Subcutaneous adipose tissue (tissue), 4 donors: ENCODE data around the gene NPHP4. TPM values are rescaled to one million over a fixed set of nuclear protein-coding genes. Genes with fewer than 3 reads are reported as not detected.

ENCODE experiments used
- total RNA-seq, 4 donors: library from RNA; depleted of rRNA; stranded (reverse); fragments of >200 nt; gene quantifications; one replicate each; pipeline ENCODE4 v1.1.0, GENCODE V29; 2016
- TF ChIP-seq, protein P1 (sequence below): fragments of 450-650 bp; IDR thresholded peaks from one replicate; pipeline ENCODE4 v1.5.1; 2016; ENCODE audit warnings: low read depth, mild to moderate bottlenecking, control low read depth, antibody characterized with exemption, moderate library complexity

Gene NPHP4
- total RNA-seq, 4 donors from 2014 or later = 7.3 to 11.9 (median 9.5) TPM

GRCh38 chr1:5881526-5882222 lies 110.6 kb downstream of the NPHP4 start:
- TF ChIP-seq, protein P1, sequence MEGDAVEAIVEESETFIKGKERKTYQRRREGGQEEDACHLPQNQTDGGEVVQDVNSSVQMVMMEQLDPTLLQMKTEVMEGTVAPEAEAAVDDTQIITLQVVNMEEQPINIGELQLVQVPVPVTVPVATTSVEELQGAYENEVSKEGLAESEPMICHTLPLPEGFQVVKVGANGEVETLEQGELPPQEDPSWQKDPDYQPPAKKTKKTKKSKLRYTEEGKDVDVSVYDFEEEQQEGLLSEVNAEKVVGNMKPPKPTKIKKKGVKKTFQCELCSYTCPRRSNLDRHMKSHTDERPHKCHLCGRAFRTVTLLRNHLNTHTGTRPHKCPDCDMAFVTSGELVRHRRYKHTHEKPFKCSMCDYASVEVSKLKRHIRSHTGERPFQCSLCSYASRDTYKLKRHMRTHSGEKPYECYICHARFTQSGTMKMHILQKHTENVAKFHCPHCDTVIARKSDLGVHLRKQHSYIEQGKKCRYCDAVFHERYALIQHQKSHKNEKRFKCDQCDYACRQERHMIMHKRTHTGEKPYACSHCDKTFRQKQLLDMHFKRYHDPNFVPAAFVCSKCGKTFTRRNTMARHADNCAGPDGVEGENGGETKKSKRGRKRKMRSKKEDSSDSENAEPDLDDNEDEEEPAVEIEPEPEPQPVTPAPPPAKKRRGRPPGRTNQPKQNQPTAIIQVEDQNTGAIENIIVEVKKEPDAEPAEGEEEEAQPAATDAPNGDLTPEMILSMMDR = no peak

GRCh38 chr1:5880630-5881405 lies 111.4 kb downstream of the NPHP4 start:
- TF ChIP-seq, protein P1 = no peak

DNA sequence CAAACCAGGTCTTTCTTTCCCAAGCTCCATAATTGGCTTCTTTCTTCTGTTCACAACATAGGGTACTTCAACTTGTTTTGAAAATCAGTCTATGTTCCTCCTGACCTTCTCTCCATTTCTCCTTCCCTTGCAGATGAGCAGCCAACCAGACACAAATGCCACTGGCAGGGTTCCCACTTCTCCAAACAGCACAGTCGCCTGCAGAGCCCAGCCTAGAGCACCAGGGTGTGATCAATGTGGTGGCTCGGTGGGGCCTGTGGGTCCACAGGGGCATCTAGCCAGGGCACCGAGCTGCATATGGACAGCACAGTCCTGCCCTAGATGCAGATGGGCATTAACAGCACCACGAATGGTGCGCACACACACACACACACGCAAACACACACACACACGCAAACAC lies 112.8 kb downstream of the NPHP4 start:
- TF ChIP-seq, protein P1 = no peak

DNA sequence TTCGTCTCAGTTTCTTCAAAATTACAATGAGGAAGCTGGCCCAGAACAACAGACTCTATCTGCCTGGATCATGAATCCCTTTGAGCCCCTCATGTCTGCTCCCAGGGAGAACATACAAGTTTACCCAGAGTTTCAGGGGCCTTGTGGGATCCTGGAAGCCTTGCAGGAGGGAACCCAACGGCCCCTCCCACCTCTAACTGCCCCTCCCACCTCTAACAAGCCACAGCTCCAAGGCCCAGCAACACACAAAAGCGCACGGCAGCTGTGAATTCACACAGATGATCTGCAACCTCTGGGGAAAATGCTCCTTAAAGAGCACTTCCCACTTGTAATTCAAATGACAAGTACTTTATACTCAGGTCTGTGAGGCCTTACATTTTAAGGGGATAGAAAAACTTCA lies 113.3 kb downstream of the NPHP4 start:
- TF ChIP-seq, protein P1 = no peak

DNA sequence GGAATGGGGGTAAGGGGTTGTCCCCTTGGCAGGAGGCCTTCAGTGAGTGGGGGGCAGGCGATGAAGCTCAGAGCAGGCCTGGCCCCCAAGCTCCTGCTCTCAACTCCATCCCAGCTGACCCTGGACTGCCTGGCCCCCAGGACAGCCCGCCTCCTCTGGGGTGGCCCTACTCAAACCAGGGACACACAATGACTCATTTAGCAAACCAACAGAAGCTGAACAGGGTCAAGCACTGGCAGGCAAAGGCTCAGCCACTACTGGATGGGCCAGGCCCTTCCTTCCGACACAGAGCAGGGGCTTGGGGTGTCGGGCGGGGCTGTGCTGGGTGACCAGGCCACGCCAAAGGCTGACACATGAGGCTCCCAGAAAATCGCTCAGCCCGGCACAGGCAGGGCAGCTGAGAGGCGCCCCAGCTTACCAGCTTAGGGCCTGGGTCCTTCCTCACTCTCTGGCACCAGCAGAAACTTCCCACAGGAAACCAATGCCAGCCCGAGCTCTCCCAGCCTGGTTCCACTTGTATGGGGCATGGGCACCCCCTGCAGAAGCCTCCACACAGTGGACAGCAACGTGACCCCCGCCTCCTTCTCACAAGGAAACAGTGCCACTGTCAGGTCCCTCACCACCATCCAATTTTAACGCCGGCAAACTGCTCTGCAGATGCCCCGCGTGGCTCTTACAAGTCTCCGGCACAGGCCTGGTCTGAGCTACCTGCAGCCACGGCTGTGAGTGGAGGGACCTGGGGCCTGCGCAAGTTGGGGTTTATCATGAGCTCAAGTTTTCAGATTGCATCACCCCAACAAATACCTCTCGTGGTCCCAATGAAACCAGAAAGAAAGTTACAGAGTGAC lies 114.3 kb downstream of the NPHP4 start:
- TF ChIP-seq, protein P1 = no peak

DNA sequence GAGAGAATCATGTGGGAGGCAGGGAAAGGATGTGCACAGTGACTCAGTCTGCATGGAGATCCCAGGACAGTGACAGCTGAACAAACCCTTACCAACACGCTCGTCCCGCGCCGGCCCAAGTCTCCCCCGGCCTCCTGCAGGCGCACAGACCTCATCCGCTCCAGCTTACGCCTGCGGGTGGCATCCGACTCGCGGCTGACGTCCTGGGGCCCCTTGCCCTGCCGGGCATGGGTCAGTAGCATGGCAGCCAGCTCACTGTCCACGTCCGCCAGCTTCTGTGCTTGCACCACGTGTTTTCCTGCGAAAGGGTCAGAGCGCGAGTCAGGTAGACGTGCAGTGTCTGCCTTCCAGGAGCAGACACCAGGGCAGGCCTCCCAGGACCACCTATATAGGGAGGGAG lies 115.2 kb downstream of the NPHP4 start:
- TF ChIP-seq, protein P1 = no peak
